Hepatocyte (in vitro differentiated cells): ENCODE measurements around the gene NCS1.

Experiments used
- EZH2 ChIP-seq: fragments of 200-600 bp; sonication (generic); IDR thresholded peaks from 2 replicates; pipeline ENCODE4 v1.6.1; 2016; ENCODE audit warnings: antibody characterized with exemption, mild to moderate bottlenecking, borderline replicate concordance
- EZH2phosphoT487 ChIP-seq: fragments of 200-600 bp; sonication (generic); IDR thresholded peaks from one replicate; pipeline ENCODE4 v1.6.1; 2018; ENCODE audit warnings: antibody characterized with exemption, mild to moderate bottlenecking, low read depth, moderate library complexity; ENCODE audit not compliant: unreplicated experiment, severe bottlenecking
- TF ChIP-seq, protein P1 (sequence below): fragments of 200-600 bp; sonication (generic); IDR thresholded peaks from 2 replicates; pipeline ENCODE4 v1.5.1; 2016; ENCODE audit warnings: antibody characterized with exemption, mild to moderate bottlenecking; ENCODE audit not compliant: poor library complexity

DNA sequence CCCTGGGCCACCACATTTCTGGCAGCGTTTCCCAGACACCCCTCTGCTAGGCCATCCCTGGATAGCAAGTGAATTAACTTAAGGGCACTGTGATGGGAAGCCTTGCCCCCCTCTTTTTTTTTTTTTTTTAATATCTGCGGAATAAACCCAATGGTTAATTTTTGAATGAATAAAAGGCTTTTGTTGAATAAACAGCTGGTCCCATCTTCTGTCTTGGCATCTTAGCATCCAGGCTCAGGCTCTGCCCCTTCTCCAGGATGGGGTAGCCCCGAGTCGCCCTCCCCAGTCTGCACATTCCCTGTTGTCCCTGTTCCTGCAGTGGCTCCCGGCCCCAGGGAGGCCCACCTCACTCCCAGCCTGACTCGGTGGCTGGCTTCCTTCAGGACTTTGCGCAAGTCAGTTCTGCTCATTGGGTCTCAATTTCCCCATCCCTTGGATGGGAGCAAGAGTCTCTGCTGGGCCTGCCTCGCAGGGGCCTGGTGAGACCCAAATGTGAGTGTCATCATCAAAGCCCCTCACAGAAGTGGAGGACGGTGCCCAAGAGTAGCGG, 64.3 kb downstream of the NCS1 start:
- TF ChIP-seq, protein P1, sequence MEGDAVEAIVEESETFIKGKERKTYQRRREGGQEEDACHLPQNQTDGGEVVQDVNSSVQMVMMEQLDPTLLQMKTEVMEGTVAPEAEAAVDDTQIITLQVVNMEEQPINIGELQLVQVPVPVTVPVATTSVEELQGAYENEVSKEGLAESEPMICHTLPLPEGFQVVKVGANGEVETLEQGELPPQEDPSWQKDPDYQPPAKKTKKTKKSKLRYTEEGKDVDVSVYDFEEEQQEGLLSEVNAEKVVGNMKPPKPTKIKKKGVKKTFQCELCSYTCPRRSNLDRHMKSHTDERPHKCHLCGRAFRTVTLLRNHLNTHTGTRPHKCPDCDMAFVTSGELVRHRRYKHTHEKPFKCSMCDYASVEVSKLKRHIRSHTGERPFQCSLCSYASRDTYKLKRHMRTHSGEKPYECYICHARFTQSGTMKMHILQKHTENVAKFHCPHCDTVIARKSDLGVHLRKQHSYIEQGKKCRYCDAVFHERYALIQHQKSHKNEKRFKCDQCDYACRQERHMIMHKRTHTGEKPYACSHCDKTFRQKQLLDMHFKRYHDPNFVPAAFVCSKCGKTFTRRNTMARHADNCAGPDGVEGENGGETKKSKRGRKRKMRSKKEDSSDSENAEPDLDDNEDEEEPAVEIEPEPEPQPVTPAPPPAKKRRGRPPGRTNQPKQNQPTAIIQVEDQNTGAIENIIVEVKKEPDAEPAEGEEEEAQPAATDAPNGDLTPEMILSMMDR: no peak
- TF ChIP-seq EZH2 (no peak), EZH2phosphoT487 (no peak)
